ENCODE measurements around the gene NPFF. TPM values are rescaled to one million over a fixed set of nuclear protein-coding genes. Genes with fewer than 3 reads are reported as not detected.

The NPFF gene
- total and polyA plus RNA-seq, 2 of the 13 experiments (the other 11 are each of a cell fraction or from before 2014, with no cell fraction given): not detected

DNA sequence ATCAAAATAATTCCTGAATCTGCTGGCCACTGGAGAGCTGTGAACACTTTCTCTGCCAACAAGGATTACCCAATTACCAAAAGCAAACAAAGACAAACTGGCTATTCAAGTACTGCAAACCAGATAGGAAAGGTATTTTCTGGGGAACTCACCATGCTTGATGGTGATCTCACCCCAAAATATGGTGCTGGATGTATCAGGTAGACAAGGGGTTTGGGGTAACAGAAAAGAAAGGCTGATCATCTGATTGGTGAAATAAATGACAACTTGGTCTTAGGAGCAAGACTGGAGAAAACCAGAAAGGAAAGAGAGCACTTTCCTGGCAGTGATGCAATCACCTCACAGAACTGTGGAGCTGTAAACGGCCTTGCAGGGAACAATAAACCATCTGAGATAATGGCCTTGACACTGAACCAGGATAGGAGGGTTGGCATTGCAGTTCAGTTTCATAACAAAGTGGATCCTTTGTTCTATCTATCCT lies 31.0 kb upstream of the NPFF start (continued):
- TF ChIP-seq ZNF577 (CRISPR knock-in tag; IDR thresholded peaks at IDR 0.05; ENCODE audit: borderline replicate concordance, low read depth) (no peak), GATAD1 (CRISPR knock-in tag; IDR thresholded peaks at IDR 0.05) (peak; percentile 59; the same call in 1 of the 2 replicates), ZNF124 (CRISPR knock-in tag; IDR thresholded peaks at IDR 0.05) (0 out of 2 replicates have a peak, but pooled peaks have one; percentile 41), GPBP1L1 (CRISPR knock-in tag; IDR thresholded peaks at IDR 0.05) (no peak), ONECUT2 (CRISPR knock-in tag; IDR thresholded peaks at IDR 0.05) (peak; percentile 36; the same call in 1 of the 2 replicates), ZNF713 (CRISPR knock-in tag; IDR thresholded peaks at IDR 0.05) (no peak), PHB2 (IDR thresholded peaks at IDR 0.05; ENCODE audit: partially characterized antibody) (no peak), SOX13 (IDR thresholded peaks at IDR 0.05) (peak; percentile 97), SOX13 (CRISPR knock-in tag; conservative IDR thresholded peaks at IDR 0.05 in 1 of 2, IDR thresholded peaks at IDR 0.05 in 1 of 2) (peak in 1 of 2 experiments; percentile 99; a peak in 2 of 4 replicates)
- TF ChIP-seq, protein P1, sequence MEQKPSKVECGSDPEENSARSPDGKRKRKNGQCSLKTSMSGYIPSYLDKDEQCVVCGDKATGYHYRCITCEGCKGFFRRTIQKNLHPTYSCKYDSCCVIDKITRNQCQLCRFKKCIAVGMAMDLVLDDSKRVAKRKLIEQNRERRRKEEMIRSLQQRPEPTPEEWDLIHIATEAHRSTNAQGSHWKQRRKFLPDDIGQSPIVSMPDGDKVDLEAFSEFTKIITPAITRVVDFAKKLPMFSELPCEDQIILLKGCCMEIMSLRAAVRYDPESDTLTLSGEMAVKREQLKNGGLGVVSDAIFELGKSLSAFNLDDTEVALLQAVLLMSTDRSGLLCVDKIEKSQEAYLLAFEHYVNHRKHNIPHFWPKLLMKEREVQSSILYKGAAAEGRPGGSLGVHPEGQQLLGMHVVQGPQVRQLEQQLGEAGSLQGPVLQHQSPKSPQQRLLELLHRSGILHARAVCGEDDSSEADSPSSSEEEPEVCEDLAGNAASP (CRISPR knock-in tag; IDR thresholded peaks at IDR 0.05; ENCODE audit: borderline replicate concordance): peak; percentile 81; the same call in 1 of the 2 replicates
- TF ChIP-seq, protein P2, sequence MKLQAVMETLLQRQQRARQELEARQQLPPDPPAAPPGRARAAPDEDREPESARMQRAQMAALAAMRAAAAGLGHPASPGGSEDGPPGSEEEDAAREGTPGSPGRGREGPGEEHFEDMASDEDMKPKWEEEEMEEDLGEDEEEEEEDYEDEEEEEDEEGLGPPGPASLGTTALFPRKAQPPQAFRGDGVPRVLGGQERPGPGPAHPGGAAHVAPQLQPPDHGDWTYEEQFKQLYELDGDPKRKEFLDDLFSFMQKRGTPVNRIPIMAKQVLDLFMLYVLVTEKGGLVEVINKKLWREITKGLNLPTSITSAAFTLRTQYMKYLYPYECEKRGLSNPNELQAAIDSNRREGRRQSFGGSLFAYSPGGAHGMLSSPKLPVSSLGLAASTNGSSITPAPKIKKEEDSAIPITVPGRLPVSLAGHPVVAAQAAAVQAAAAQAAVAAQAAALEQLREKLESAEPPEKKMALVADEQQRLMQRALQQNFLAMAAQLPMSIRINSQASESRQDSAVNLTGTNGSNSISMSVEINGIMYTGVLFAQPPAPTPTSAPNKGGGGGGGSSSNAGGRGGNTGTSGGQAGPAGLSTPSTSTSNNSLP (IDR thresholded peaks at IDR 0.05; ENCODE audit: low read depth, low read length): peak; percentile 9; the same call in 1 of the 2 replicates
- TF ChIP-seq, protein P3, sequence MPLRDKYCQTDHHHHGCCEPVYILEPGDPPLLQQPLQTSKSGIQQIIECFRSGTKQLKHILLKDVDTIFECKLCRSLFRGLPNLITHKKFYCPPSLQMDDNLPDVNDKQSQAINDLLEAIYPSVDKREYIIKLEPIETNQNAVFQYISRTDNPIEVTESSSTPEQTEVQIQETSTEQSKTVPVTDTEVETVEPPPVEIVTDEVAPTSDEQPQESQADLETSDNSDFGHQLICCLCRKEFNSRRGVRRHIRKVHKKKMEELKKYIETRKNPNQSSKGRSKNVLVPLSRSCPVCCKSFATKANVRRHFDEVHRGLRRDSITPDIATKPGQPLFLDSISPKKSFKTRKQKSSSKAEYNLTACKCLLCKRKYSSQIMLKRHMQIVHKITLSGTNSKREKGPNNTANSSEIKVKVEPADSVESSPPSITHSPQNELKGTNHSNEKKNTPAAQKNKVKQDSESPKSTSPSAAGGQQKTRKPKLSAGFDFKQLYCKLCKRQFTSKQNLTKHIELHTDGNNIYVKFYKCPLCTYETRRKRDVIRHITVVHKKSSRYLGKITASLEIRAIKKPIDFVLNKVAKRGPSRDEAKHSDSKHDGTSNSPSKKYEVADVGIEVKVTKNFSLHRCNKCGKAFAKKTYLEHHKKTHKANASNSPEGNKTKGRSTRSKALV (CRISPR knock-in tag; IDR thresholded peaks at IDR 0.05): no peak
- TF ChIP-seq, protein P4, sequence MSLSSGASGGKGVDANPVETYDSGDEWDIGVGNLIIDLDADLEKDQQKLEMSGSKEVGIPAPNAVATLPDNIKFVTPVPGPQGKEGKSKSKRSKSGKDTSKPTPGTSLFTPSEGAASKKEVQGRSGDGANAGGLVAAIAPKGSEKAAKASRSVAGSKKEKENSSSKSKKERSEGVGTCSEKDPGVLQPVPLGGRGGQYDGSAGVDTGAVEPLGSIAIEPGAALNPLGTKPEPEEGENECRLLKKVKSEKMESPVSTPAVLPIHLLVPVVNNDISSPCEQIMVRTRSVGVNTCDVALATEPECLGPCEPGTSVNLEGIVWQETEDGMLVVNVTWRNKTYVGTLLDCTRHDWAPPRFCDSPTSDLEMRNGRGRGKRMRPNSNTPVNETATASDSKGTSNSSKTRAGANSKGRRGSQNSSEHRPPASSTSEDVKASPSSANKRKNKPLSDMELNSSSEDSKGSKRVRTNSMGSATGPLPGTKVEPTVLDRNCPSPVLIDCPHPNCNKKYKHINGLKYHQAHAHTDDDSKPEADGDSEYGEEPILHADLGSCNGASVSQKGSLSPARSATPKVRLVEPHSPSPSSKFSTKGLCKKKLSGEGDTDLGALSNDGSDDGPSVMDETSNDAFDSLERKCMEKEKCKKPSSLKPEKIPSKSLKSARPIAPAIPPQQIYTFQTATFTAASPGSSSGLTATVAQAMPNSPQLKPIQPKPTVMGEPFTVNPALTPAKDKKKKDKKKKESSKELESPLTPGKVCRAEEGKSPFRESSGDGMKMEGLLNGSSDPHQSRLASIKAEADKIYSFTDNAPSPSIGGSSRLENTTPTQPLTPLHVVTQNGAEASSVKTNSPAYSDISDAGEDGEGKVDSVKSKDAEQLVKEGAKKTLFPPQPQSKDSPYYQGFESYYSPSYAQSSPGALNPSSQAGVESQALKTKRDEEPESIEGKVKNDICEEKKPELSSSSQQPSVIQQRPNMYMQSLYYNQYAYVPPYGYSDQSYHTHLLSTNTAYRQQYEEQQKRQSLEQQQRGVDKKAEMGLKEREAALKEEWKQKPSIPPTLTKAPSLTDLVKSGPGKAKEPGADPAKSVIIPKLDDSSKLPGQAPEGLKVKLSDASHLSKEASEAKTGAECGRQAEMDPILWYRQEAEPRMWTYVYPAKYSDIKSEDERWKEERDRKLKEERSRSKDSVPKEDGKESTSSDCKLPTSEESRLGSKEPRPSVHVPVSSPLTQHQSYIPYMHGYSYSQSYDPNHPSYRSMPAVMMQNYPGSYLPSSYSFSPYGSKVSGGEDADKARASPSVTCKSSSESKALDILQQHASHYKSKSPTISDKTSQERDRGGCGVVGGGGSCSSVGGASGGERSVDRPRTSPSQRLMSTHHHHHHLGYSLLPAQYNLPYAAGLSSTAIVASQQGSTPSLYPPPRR (CRISPR knock-in tag; IDR thresholded peaks at IDR 0.05; ENCODE audit: borderline replicate concordance): peak; percentile 73
